Measurements from ENCODE around the gene MYO3B.

DNA sequence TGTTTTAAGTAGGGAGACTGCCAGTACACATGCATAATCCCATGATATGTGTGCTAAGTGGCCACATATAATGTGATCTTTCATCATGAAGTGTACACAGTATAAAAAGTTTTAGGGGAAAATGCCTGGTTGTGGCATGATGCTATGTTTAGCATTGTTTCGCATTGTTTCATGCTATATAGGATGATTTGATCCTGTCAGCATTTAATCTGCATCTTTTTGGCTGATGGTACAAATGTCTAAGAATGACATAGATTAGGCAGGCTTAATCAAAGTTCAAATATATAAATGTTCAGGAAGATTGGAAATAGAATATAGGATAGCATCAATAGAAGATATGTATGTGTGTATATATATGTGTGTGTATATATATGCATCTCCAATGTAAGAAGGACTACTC, 83.6 kb downstream of the MYO3B start:
- no peak for TF ChIP-seq EZH2 (optimal IDR thresholded peaks at IDR 0.05; ENCODE audit: low read depth, low read length)
- TF ChIP-seq, protein P1, sequence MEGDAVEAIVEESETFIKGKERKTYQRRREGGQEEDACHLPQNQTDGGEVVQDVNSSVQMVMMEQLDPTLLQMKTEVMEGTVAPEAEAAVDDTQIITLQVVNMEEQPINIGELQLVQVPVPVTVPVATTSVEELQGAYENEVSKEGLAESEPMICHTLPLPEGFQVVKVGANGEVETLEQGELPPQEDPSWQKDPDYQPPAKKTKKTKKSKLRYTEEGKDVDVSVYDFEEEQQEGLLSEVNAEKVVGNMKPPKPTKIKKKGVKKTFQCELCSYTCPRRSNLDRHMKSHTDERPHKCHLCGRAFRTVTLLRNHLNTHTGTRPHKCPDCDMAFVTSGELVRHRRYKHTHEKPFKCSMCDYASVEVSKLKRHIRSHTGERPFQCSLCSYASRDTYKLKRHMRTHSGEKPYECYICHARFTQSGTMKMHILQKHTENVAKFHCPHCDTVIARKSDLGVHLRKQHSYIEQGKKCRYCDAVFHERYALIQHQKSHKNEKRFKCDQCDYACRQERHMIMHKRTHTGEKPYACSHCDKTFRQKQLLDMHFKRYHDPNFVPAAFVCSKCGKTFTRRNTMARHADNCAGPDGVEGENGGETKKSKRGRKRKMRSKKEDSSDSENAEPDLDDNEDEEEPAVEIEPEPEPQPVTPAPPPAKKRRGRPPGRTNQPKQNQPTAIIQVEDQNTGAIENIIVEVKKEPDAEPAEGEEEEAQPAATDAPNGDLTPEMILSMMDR (IDR thresholded peaks at IDR 0.05; ENCODE audit: low read length), result no peak
